ENCODE measurements around the gene ABCA1.
"Not testable (repeated sequence)": the region's sequence is repeated elsewhere in the genome, so short reads cannot be mapped to it uniquely, and the experiment has no call there.

Gene ABCA1

GRCh38 chr9:104911032-104911607 is 16.8 kb downstream of the ABCA1 start:
- Histone ChIP-seq H3K27ac (ENCODE audit: low read depth, low read length) (no peak overlapping the region), H3K27me3 (ENCODE audit: control insufficient read depth, insufficient read depth, low read length) (no peaks in the 10 kb centered on the region), H3K4me1 (ENCODE audit: control insufficient read depth, insufficient read depth, low read length) (peaks cover 63% of the 10 kb centered on the region), H3K9ac (ENCODE audit: low read length) (no peak overlapping the region), H3K4me3 (ENCODE audit: low read length) (no peak overlapping the region), H3K36me3 (ENCODE audit: control insufficient read depth, insufficient read depth, low read length) (no peaks in the 10 kb centered on the region)

- no peak overlapping the region for H3K4me3 ChIP-seq (ENCODE audit: low read length)
- H3K4me1 ChIP-seq (ENCODE audit: control insufficient read depth, insufficient read depth, low read length) = peaks cover 60% of the 10 kb centered on the region
- H3K27me3 ChIP-seq (ENCODE audit: control insufficient read depth, insufficient read depth, low read length) = no peaks in the 10 kb centered on the region
- peak overlapping the region; percentile 60 for H3K27ac ChIP-seq (ENCODE audit: low read depth, low read length)
- H3K36me3 ChIP-seq (ENCODE audit: control insufficient read depth, insufficient read depth, low read length) = no peaks in the 10 kb centered on the region
- no peak overlapping the region for H3K9ac ChIP-seq (ENCODE audit: low read length)
Measured at GRCh38 chr9:104907278-104907951, 20.5 kb downstream of the ABCA1 start.

- Histone ChIP-seq H3K27ac (ENCODE audit: low read depth, low read length) (peak overlapping the region; percentile 70), H3K27me3 (ENCODE audit: control insufficient read depth, insufficient read depth, low read length) (no peaks in the 10 kb centered on the region), H3K4me3 (ENCODE audit: low read length) (peak overlapping the region; percentile 5), H3K4me1 (ENCODE audit: control insufficient read depth, insufficient read depth, low read length) (peaks cover 54% of the 10 kb centered on the region), H3K9ac (ENCODE audit: low read length) (no peak overlapping the region), H3K36me3 (ENCODE audit: control insufficient read depth, insufficient read depth, low read length) (no peaks in the 10 kb centered on the region)
Measured at GRCh38 chr9:104906441-104907277, 21.3 kb downstream of the ABCA1 start.

GRCh38 chr9:104905931-104906330 is 22.0 kb downstream of the ABCA1 start:
- H3K4me3 ChIP-seq (ENCODE audit: low read length) = peak overlapping the region; percentile 5
- H3K4me1 ChIP-seq (ENCODE audit: control insufficient read depth, insufficient read depth, low read length) = peaks cover 48% of the 10 kb centered on the region
- H3K36me3 ChIP-seq (ENCODE audit: control insufficient read depth, insufficient read depth, low read length) = no peaks in the 10 kb centered on the region
- peak overlapping the region; percentile 70 for H3K27ac ChIP-seq (ENCODE audit: low read depth, low read length)
- H3K9ac ChIP-seq (ENCODE audit: low read length) = no peak overlapping the region
- H3K27me3 ChIP-seq (ENCODE audit: control insufficient read depth, insufficient read depth, low read length) = no peaks in the 10 kb centered on the region

- Histone ChIP-seq H3K36me3 (ENCODE audit: control insufficient read depth, insufficient read depth, low read length) (no peaks in the 10 kb centered on the region), H3K4me3 (ENCODE audit: low read length) (no peak overlapping the region), H3K9ac (ENCODE audit: low read length) (no peak overlapping the region), H3K27ac (ENCODE audit: low read depth, low read length) (peak overlapping the region; percentile 70), H3K4me1 (ENCODE audit: control insufficient read depth, insufficient read depth, low read length) (peaks cover 47% of the 10 kb centered on the region), H3K27me3 (ENCODE audit: control insufficient read depth, insufficient read depth, low read length) (no peaks in the 10 kb centered on the region)
Measured at GRCh38 chr9:104905153-104905901, 22.6 kb downstream of the ABCA1 start.

- Histone ChIP-seq H3K4me1 (ENCODE audit: control insufficient read depth, insufficient read depth, low read length) (peaks cover 31% of the 10 kb centered on the region), H3K27ac (ENCODE audit: low read depth, low read length) (no peak overlapping the region), H3K36me3 (ENCODE audit: control insufficient read depth, insufficient read depth, low read length) (no peaks in the 10 kb centered on the region), H3K9ac (ENCODE audit: low read length) (no peak overlapping the region), H3K4me3 (ENCODE audit: low read length) (no peak overlapping the region), H3K27me3 (ENCODE audit: control insufficient read depth, insufficient read depth, low read length) (no peaks in the 10 kb centered on the region)
Measured at GRCh38 chr9:104903609-104904008, 24.3 kb downstream of the ABCA1 start.

GRCh38 chr9:104900871-104901270 is 27.1 kb downstream of the ABCA1 start:
- Histone ChIP-seq H3K27ac (ENCODE audit: low read depth, low read length) (no peak overlapping the region), H3K36me3 (ENCODE audit: control insufficient read depth, insufficient read depth, low read length) (no peaks in the 10 kb centered on the region), H3K4me3 (ENCODE audit: low read length) (no peak overlapping the region)

GRCh38 chr9:104900324-104900723 is 27.6 kb downstream of the ABCA1 start:
- Histone ChIP-seq H3K4me3 (ENCODE audit: low read length) (no peak overlapping the region), H3K9ac (ENCODE audit: low read length) (no peak overlapping the region), H3K27ac (ENCODE audit: low read depth, low read length) (no peak overlapping the region), H3K36me3 (ENCODE audit: control insufficient read depth, insufficient read depth, low read length) (no peaks in the 10 kb centered on the region), H3K27me3 (ENCODE audit: control insufficient read depth, insufficient read depth, low read length) (no peaks in the 10 kb centered on the region), H3K4me1 (ENCODE audit: control insufficient read depth, insufficient read depth, low read length) (peaks cover 2% of the 10 kb centered on the region)

More at GRCh38 chr9:104900871-104901270, 27.1 kb downstream of the ABCA1 start:
- Histone ChIP-seq H3K4me1 (ENCODE audit: control insufficient read depth, insufficient read depth, low read length) (peaks cover 8% of the 10 kb centered on the region), H3K9ac (ENCODE audit: low read length) (no peak overlapping the region), H3K27me3 (ENCODE audit: control insufficient read depth, insufficient read depth, low read length) (no peaks in the 10 kb centered on the region)

GRCh38 chr9:104899759-104900247 is 28.2 kb downstream of the ABCA1 start:
- no peak overlapping the region for H3K4me3 ChIP-seq (ENCODE audit: low read length)
- H3K27me3 ChIP-seq (ENCODE audit: control insufficient read depth, insufficient read depth, low read length) = no peaks in the 10 kb centered on the region
- H3K9ac ChIP-seq (ENCODE audit: low read length) = no peak overlapping the region
- peaks cover under 1% of the 10 kb centered on the region for H3K4me1 ChIP-seq (ENCODE audit: control insufficient read depth, insufficient read depth, low read length)
- no peak overlapping the region for H3K27ac ChIP-seq (ENCODE audit: low read depth, low read length)
- H3K36me3 ChIP-seq (ENCODE audit: control insufficient read depth, insufficient read depth, low read length) = no peaks in the 10 kb centered on the region

- not testable (repeated sequence) for H3K27me3 ChIP-seq (ENCODE audit: control insufficient read depth, insufficient read depth, low read length); H3K36me3 ChIP-seq (ENCODE audit: control insufficient read depth, insufficient read depth, low read length); H3K27ac ChIP-seq (ENCODE audit: low read depth, low read length); H3K4me3 ChIP-seq (ENCODE audit: low read length); H3K4me1 ChIP-seq (ENCODE audit: control insufficient read depth, insufficient read depth, low read length); H3K9ac ChIP-seq (ENCODE audit: low read length)
Measured at GRCh38 chr9:104898376-104898775, 29.6 kb downstream of the ABCA1 start.

- H3K27me3 ChIP-seq (ENCODE audit: control insufficient read depth, insufficient read depth, low read length) = no peaks in the 10 kb centered on the region
- H3K27ac ChIP-seq (ENCODE audit: low read depth, low read length) = no peak overlapping the region
- no peak overlapping the region for H3K4me3 ChIP-seq (ENCODE audit: low read length)
- no peak overlapping the region for H3K9ac ChIP-seq (ENCODE audit: low read length)
- H3K4me1 ChIP-seq (ENCODE audit: control insufficient read depth, insufficient read depth, low read length) = peaks cover 7% of the 10 kb centered on the region
- H3K36me3 ChIP-seq (ENCODE audit: control insufficient read depth, insufficient read depth, low read length) = no peaks in the 10 kb centered on the region
Measured at GRCh38 chr9:104896131-104896530, 31.8 kb downstream of the ABCA1 start.

- Histone ChIP-seq H3K9ac (ENCODE audit: low read length) (no peak overlapping the region), H3K4me1 (ENCODE audit: control insufficient read depth, insufficient read depth, low read length) (peaks cover 7% of the 10 kb centered on the region), H3K4me3 (ENCODE audit: low read length) (no peak overlapping the region), H3K36me3 (ENCODE audit: control insufficient read depth, insufficient read depth, low read length) (no peaks in the 10 kb centered on the region), H3K27me3 (ENCODE audit: control insufficient read depth, insufficient read depth, low read length) (no peaks in the 10 kb centered on the region), H3K27ac (ENCODE audit: low read depth, low read length) (no peak overlapping the region)
Measured at GRCh38 chr9:104895572-104895971, 32.4 kb downstream of the ABCA1 start.

Measured in rectal smooth muscle tissue (tissue), 1 donor.